GM21576 (cell line): ENCODE data around the gene ASAP3.

ENCODE experiments used
- ATAC-seq: cut with Tn5 transposase; IDR thresholded peaks from one replicate; pipeline ENCODE4 v1.9.1; 2021; ENCODE audit warnings: mild to moderate bottlenecking, moderate library complexity; ENCODE audit not compliant: unreplicated experiment

Gene ASAP3

GRCh38 chr1:23478896-23479665 is 4.9 kb downstream of the ASAP3 start:
- no peak for ATAC-seq

- ATAC-seq = no peak
Measured at GRCh38 chr1:23477359-23478144, 6.4 kb downstream of the ASAP3 start.

- ATAC-seq = no peak
Measured at GRCh38 chr1:23475641-23476040, 8.3 kb downstream of the ASAP3 start.

GRCh38 chr1:23475134-23475628 is 8.8 kb downstream of the ASAP3 start:
- ATAC-seq = no peak

- no peak for ATAC-seq
Measured at GRCh38 chr1:23473037-23473800, 10.8 kb downstream of the ASAP3 start.

- ATAC-seq = no peak
Measured at GRCh38 chr1:23472351-23473036, 11.5 kb downstream of the ASAP3 start.

GRCh38 chr1:23471473-23472075 is 12.4 kb downstream of the ASAP3 start:
- ATAC-seq = no peak

- ATAC-seq = no peak
Measured at GRCh38 chr1:23470282-23471070, 13.5 kb downstream of the ASAP3 start.

GRCh38 chr1:23469372-23469982 is 14.5 kb downstream of the ASAP3 start:
- no peak for ATAC-seq

- ATAC-seq = no peak
Measured at GRCh38 chr1:23466423-23466989, 17.5 kb downstream of the ASAP3 start.

GRCh38 chr1:23463286-23463685 is 20.7 kb downstream of the ASAP3 start:
- ATAC-seq = no peak

GRCh38 chr1:23462766-23463165 is 21.2 kb downstream of the ASAP3 start:
- ATAC-seq = no peak

- no peak for ATAC-seq
Measured at GRCh38 chr1:23461050-23461449, 22.9 kb downstream of the ASAP3 start.

- ATAC-seq = no peak
Measured at GRCh38 chr1:23460519-23460918, 23.5 kb downstream of the ASAP3 start.

GRCh38 chr1:23459338-23459757 is 24.6 kb downstream of the ASAP3 start:
- no peak for ATAC-seq

GRCh38 chr1:23456226-23456625 is 27.8 kb downstream of the ASAP3 start:
- no peak for ATAC-seq

- no peak for ATAC-seq
Measured at GRCh38 chr1:23453455-23454000, 30.5 kb downstream of the ASAP3 start.

GRCh38 chr1:23452011-23452411 is 32.0 kb downstream of the ASAP3 start:
- ATAC-seq = no peak
